Activated naive CD4-positive, alpha-beta T cell treated with anti-CD3 and anti-CD28 coated beads, Interleukin-2, amount 50 U/mL, for 24 hours (primary cell): ENCODE data around the gene DDX41.

Source experiments
- H3K27ac Mint-ChIP-seq: one replicate; pipeline ENCODE4 v1.8.0; 2021; ENCODE audit warnings: mild to moderate bottlenecking, mixed read lengths
- H3K27me3 Mint-ChIP-seq: one replicate; pipeline ENCODE4 v1.8.0; 2021; ENCODE audit warnings: mixed read lengths
- H3K36me3 Mint-ChIP-seq: one replicate; pipeline ENCODE4 v1.8.0; 2021; ENCODE audit warnings: mixed read lengths
- H3K4me1 Mint-ChIP-seq: one replicate; pipeline ENCODE4 v1.8.0; 2021; ENCODE audit warnings: mixed read lengths
- H3K4me3 Mint-ChIP-seq: one replicate; pipeline ENCODE4 v1.8.0; 2021; ENCODE audit warnings: mild to moderate bottlenecking, mixed read lengths
- H3K9me3 Mint-ChIP-seq: one replicate; pipeline ENCODE4 v1.8.0; 2021; ENCODE audit warnings: mixed read lengths

Gene DDX41

DNA sequence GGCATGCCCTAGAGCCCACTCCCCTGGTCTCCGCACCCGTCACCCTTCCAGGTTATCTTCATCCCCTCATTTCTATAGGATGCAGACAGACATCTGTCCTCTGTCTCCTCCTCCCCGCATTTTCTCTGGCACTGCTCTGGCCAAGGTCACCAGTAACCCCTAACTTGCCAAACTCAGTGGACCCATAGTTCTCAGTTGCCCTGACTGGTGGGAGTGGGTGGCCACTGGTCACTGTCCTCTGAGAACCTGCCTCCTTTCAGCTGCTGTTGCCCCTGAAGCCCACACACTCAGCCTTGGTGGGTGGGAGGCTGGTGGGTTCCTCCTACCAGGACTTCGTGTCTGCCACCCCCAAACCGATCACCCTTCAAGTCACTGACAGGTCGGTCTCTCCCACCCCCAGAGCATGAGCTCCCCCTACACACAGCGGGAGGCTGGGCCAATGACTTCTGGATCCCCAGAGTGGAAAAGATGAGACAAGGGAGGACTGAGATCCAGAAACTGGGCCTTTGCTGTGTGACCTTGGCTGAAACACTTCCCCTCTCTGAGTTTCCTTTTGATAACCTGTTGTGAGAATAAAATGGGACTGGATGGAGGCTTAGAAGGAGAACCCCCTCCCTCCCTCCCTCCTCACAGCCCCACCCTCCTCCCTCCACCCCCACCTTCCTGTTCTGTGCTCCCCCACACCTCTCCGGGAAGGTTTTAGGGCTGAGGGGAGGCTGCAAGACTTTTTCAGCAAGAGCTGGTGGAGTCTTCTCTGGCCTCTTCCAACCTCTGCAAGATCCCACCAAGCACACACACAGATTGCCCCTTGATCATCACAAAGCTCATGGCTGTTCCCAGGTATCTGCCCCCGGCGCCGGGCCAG lies 41.0 kb downstream of the DDX41 start:
- Mint-ChIP-seq H3K27me3 (no peaks in the 10 kb centered on the region), H3K4me1 (peaks cover 51% of the 10 kb centered on the region), H3K9me3 (no peaks in the 10 kb centered on the region), H3K27ac (peak overlapping the region; percentile 2), H3K36me3 (no peaks in the 10 kb centered on the region), H3K4me3 (peak overlapping the region; percentile 27)

- peak overlapping the region; percentile 75 for H3K4me3 Mint-ChIP-seq
These were observed 41.8 kb downstream of the DDX41 start for GRCh38 chr5:177474846-177475562.

DNA sequence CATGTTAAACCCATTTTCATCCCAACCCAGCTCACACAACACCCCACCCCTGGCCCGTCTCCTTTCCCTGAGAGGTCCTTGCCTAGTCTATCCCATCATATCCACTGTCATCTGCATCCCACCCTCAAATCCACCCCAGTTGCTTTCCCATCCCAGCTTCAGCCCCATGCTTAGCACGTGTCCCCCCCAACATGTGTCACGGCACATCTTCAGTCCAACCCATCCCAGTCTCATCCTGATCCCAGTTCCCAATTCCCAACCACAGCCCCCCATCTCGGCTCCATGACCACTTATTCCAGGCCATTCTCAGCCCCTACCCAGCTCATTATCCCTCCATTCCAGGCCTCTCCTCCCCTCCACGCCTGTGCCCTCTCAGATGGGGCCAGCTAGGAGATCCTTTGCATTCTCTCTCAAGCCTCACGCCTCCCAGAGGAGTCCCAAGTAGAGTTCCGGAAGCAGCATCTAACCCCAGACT lies 42.7 kb downstream of the DDX41 start:
- Mint-ChIP-seq H3K27me3 (no peaks in the 10 kb centered on the region), H3K4me1 (peaks cover 44% of the 10 kb centered on the region), H3K9me3 (no peaks in the 10 kb centered on the region), H3K36me3 (no peaks in the 10 kb centered on the region), H3K4me3 (peak overlapping the region; percentile 75), H3K27ac (peak overlapping the region; percentile 25)

More at GRCh38 chr5:177474846-177475562, 41.8 kb downstream of the DDX41 start:
- Mint-ChIP-seq H3K27me3 (no peaks in the 10 kb centered on the region), H3K27ac (no peak overlapping the region), H3K36me3 (no peaks in the 10 kb centered on the region), H3K4me1 (peaks cover 54% of the 10 kb centered on the region), H3K9me3 (no peaks in the 10 kb centered on the region)

DNA sequence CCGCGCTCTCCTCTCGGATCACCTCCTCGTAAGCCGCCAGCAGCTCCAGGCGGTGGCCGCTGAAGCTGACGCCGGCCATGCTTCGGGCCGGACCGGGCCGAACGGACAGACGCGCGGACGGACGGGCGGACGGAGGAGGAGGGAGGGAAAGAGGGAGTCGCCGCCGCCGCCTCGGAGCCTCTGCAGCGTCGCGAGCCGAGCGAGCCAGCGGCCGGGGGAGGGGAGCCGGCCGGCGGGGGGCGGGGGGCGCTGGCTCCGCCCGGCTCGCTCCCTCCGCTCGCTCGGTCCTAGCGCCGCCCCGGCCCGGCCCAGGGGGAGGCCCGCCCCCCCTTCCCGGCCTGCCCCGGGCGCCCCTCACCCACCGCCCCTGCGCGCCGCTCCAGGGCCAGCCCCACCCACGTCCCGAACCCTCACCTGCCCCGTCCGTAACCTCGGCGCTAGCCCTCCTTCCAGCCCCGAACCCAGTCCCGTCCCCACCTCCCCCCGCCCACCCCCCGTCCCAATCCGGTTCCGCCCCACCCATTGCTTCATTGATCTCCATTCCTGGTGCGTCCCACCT lies 43.2 kb downstream of the DDX41 start, which contains the start of gene DBN1:
Gene DBN1 (minus strand): TSS at position 192 of the 559 bp plus-strand sequence. CDS start 113 bp downstream, at position 79.
- peaks cover 39% of the 10 kb centered on the region for H3K4me1 Mint-ChIP-seq
- peak within 1 kb of the TSS; percentile 25 for H3K27ac Mint-ChIP-seq

GRCh38 chr5:177472460-177473442 lies 44.0 kb downstream of the DDX41 start:
- Mint-ChIP-seq H3K4me3 (peak overlapping the region; percentile 72), H3K36me3 (no peaks in the 10 kb centered on the region), H3K27ac (no peak overlapping the region), H3K9me3 (no peaks in the 10 kb centered on the region), H3K27me3 (no peaks in the 10 kb centered on the region), H3K4me1 (peaks cover 32% of the 10 kb centered on the region)

More for the DNA sequence above, 43.2 kb downstream of the DDX41 start, which contains the start of gene DBN1:
- H3K36me3 Mint-ChIP-seq, result no peaks in the 10 kb centered on the region
- H3K27me3 Mint-ChIP-seq, result no peaks in the 10 kb centered on the region
- H3K9me3 Mint-ChIP-seq, result no peaks in the 10 kb centered on the region
- H3K4me3 Mint-ChIP-seq, result peak within 1 kb of the TSS; percentile 75

DNA sequence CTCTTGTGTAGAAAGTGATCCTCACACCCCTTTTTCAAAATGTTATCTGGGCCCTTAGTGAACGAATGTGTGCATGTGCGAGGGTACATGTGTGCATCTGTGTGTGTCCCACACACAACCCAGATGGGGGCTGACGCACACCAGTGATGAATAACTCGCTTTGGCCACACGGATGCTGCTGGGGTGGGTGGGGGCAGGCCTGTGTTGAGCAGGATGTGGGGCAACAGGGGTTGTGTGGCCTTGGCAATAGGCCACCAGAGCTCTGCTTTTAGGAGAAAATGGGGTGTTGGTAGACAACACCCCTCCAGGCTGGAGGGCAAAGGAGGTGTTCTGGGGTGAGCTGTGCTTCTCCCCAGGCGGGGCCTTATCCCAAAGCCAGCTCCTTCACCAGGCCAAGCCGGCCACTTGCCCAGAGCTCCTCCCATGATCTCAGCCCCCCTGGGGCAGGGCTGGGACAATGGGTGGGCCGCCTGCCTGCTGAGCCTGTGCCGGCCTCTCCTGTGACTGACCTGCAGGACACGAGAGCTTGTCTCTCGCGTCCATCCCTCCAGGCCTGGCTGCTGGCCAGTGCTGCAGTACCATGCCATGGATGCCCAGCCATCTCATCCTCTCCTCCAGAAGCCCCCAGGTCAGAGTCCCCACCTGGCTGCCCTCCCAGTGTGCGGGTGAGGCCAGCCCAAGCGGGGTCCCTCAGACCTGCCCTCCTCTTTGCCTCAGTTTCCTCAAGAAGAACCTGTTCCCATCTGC lies 45.0 kb downstream of the DDX41 start:
- Mint-ChIP-seq H3K36me3 (no peaks in the 10 kb centered on the region), H3K4me3 (peak overlapping the region; percentile 49), H3K9me3 (no peaks in the 10 kb centered on the region), H3K27ac (no peak overlapping the region), H3K4me1 (peaks cover 31% of the 10 kb centered on the region), H3K27me3 (no peaks in the 10 kb centered on the region)

- no peak overlapping the region for H3K4me3 Mint-ChIP-seq
These were observed 45.8 kb downstream of the DDX41 start for GRCh38 chr5:177470759-177471536.

DNA sequence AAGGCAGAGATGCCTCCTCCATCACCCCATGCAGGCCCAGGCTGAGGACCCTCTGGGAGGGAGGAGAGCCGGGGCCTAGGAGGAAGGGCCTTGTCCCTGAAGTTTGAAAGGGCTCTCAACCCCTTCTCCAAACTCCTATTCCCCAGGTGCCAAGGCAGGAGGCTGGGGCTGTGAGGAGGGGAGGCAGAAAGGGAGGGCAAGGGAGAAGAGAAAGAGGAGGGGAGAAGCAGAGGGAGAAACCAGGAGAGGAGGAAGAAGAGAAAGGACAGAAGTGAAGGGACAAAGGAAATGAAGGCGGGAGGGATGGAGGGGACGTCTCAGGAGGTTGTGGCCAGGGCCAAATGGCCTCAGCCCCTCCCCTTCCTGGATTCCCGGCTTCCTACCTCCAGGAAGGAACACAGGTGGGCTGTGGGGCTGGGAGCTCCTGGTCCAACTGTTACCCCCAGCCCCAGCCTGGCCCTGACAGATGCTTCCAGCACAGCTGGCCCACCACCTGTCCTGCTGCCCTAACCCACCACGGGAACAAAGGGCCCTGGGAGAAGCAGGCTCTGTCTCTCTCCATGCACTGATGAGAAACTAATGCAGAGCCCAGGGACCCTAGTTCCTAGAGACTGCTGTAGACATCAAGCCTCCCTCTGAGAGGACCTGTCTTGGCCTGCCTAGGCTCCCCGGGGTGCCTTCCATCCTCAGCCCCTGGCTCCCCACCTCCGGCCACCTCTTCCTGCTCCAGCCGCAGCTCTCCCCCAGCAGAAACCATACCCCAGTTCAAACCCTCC lies 46.8 kb downstream of the DDX41 start:
- Mint-ChIP-seq H3K4me1 (peaks cover 15% of the 10 kb centered on the region), H3K27me3 (no peaks in the 10 kb centered on the region), H3K36me3 (no peaks in the 10 kb centered on the region), H3K9me3 (no peaks in the 10 kb centered on the region), H3K27ac (no peak overlapping the region), H3K4me3 (no peak overlapping the region)

More at GRCh38 chr5:177470759-177471536, 45.8 kb downstream of the DDX41 start:
- H3K27ac Mint-ChIP-seq, result no peak overlapping the region
- H3K9me3 Mint-ChIP-seq, result no peaks in the 10 kb centered on the region
- H3K27me3 Mint-ChIP-seq, result no peaks in the 10 kb centered on the region
- peaks cover 25% of the 10 kb centered on the region for H3K4me1 Mint-ChIP-seq
- no peaks in the 10 kb centered on the region for H3K36me3 Mint-ChIP-seq

- Mint-ChIP-seq H3K27ac (no peak overlapping the region), H3K9me3 (no peaks in the 10 kb centered on the region), H3K4me3 (no peak overlapping the region), H3K4me1 (peaks cover 6% of the 10 kb centered on the region), H3K27me3 (no peaks in the 10 kb centered on the region), H3K36me3 (no peaks in the 10 kb centered on the region)
These were observed 47.8 kb downstream of the DDX41 start for GRCh38 chr5:177468685-177469628.

GRCh38 chr5:177468329-177468684 lies 48.5 kb downstream of the DDX41 start:
- Mint-ChIP-seq H3K4me1 (peaks cover 4% of the 10 kb centered on the region), H3K27me3 (no peaks in the 10 kb centered on the region), H3K27ac (no peak overlapping the region)

GRCh38 chr5:177467436-177467835 lies 49.3 kb downstream of the DDX41 start:
- Mint-ChIP-seq H3K4me1 (peaks cover 4% of the 10 kb centered on the region), H3K36me3 (no peaks in the 10 kb centered on the region), H3K4me3 (no peak overlapping the region), H3K9me3 (no peaks in the 10 kb centered on the region), H3K27me3 (no peaks in the 10 kb centered on the region), H3K27ac (no peak overlapping the region)

More at GRCh38 chr5:177468329-177468684, 48.5 kb downstream of the DDX41 start:
- H3K9me3 Mint-ChIP-seq, result no peaks in the 10 kb centered on the region
- no peaks in the 10 kb centered on the region for H3K36me3 Mint-ChIP-seq
- no peak overlapping the region for H3K4me3 Mint-ChIP-seq

DNA sequence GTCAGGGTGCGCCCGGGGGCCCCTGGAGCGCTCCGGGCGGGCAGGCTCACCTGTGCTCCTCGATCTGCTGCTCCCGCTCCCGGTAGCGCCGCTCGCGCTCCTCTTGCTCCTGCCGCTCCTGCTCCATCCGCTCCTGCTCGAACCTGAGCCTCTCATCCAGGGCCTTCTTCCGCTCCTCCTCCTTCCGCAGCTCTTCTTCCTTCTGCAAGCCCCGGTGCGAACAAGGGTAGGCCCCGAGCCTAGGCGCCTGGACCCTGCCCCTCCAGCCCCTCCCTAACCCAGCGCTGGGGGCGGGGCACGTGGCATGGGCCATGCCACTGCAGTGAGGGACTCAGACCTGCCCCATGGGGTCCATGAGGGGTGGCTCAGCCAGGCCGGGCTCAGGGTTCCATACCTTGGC lies 49.9 kb downstream of the DDX41 start:
- no peaks in the 10 kb centered on the region for H3K9me3 Mint-ChIP-seq
- H3K27me3 Mint-ChIP-seq, result no peaks in the 10 kb centered on the region
- peaks cover 4% of the 10 kb centered on the region for H3K4me1 Mint-ChIP-seq
- H3K27ac Mint-ChIP-seq, result no peak overlapping the region
- no peak overlapping the region for H3K4me3 Mint-ChIP-seq
- H3K36me3 Mint-ChIP-seq, result no peaks in the 10 kb centered on the region
